ENCODE measurements around the gene OR1F1.

DNA sequence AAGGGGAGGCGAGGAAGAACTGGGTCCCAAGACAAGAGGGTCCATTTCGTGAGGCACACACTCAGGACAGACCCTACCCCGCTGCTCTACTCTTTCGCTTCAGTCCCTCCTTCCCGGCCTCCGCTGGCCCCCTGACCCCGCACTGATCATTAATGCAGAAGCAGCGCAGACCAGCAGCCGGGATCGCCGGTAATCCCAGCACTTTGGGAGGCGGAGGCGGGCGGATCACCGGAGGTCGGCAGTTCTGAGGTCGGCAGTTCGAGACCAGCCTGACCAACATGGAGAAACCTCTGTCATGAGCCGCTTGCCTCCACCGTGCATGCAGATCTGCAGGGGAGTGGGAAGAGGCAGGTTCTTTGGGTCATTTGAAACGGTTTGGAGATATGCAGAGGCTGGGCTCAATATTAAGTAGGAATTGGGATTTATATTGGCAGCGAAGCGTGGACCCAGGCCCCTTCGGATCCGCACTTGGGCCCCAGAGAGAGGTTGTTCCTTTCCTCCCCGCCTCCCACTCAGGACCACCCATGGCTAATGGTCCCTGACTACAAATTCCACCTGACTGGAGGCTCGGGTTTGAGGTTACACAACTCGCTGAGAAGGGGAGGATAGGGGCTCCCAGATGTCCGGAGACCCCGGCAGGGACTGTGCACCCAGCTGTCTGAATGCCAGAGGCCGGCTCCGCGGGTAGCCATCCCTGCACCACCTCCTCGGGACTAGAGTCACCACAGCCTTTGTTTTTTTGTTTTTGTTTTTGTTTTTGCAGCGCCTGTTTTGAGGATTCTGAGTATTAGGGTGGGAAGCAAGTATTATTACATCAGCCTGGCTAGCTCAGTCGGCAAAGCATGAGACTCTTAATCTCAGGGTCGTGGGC is 23.6 kb upstream of the OR1F1 start:
- no peak for TF ChIP-seq EZH2 (IDR thresholded peaks at IDR 0.05; ENCODE audit: borderline replicate concordance, low read depth, low read length, poor library complexity, severe bottlenecking)
- TF ChIP-seq, protein P1, sequence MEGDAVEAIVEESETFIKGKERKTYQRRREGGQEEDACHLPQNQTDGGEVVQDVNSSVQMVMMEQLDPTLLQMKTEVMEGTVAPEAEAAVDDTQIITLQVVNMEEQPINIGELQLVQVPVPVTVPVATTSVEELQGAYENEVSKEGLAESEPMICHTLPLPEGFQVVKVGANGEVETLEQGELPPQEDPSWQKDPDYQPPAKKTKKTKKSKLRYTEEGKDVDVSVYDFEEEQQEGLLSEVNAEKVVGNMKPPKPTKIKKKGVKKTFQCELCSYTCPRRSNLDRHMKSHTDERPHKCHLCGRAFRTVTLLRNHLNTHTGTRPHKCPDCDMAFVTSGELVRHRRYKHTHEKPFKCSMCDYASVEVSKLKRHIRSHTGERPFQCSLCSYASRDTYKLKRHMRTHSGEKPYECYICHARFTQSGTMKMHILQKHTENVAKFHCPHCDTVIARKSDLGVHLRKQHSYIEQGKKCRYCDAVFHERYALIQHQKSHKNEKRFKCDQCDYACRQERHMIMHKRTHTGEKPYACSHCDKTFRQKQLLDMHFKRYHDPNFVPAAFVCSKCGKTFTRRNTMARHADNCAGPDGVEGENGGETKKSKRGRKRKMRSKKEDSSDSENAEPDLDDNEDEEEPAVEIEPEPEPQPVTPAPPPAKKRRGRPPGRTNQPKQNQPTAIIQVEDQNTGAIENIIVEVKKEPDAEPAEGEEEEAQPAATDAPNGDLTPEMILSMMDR (conservative IDR thresholded peaks at IDR 0.05; ENCODE audit: low read depth, low read length): no peak

Measured in A673 (cell line).